ENCODE results near the gene LRRC8B.

The LRRC8B gene

GRCh38 chr1:89527750-89528381, 3.2 kb downstream of the LRRC8B start:
- Histone ChIP-seq H3K4me3 (ENCODE audit: low read depth, low read length) (no peak overlapping the region), H3K27me3 (replicated peaks) (no peaks in the 10 kb centered on the region), H3K36me3 (replicated peaks) (no peaks in the 10 kb centered on the region), H3K27ac (no peak overlapping the region)
- TF ChIP-seq CTCF (IDR thresholded peaks at IDR 0.05; ENCODE audit: low read depth, low read length, missing control alignments), result no peak
- DNase-seq, result no peak
- in situ Hi-C loops (cut with HindIII; ENCODE audit: low pct_ligation_motif_present, low sequenced_read_pairs), result no loop called here

- TF ChIP-seq CTCF (IDR thresholded peaks at IDR 0.05; ENCODE audit: low read depth, low read length, missing control alignments), result no peak
- Histone ChIP-seq H3K27ac (no peak overlapping the region), H3K36me3 (replicated peaks) (no peaks in the 10 kb centered on the region), H3K27me3 (replicated peaks) (no peaks in the 10 kb centered on the region), H3K4me3 (ENCODE audit: low read depth, low read length) (no peak overlapping the region)
- in situ Hi-C loops (cut with HindIII; ENCODE audit: low pct_ligation_motif_present, low sequenced_read_pairs), result no loop called here
- DNase-seq, result no peak
These were observed 3.8 kb downstream of the LRRC8B start for GRCh38 chr1:89528382-89528780.

DNA sequence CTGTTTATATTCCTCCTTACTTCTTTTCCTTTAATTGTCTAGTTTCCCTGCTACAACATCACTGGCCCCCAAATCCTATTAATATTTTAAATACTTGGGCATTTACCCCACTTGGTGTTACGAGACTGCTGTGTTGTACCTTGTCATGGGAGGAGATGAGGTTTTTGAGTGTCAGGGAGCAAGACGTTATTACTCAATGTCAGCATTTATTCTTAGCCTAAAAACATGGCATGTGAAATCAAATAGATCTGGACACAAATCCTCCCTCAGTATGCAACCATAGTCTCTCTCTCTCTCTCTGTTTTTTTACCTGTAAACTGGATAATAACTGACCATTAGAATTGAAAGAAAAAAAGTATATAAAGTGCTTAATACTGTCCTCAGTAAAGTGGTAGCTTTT, 4.6 kb downstream of the LRRC8B start:
- in situ Hi-C loops (cut with HindIII; ENCODE audit: low pct_ligation_motif_present, low sequenced_read_pairs), result no loop called here
- no peak for DNase-seq
- no peak overlapping the region for H3K4me3 ChIP-seq (ENCODE audit: low read depth, low read length)
- no peaks in the 10 kb centered on the region for H3K27me3 ChIP-seq (replicated peaks)
- H3K27ac ChIP-seq, result no peak overlapping the region
- no peak for TF ChIP-seq CTCF (IDR thresholded peaks at IDR 0.05; ENCODE audit: low read depth, low read length, missing control alignments)
- no peaks in the 10 kb centered on the region for H3K36me3 ChIP-seq (replicated peaks)

- no peak overlapping the region for H3K4me3 ChIP-seq (ENCODE audit: low read depth, low read length)
- H3K27me3 ChIP-seq (replicated peaks), result no peaks in the 10 kb centered on the region
- no peak overlapping the region for H3K27ac ChIP-seq
- in situ Hi-C loops (cut with HindIII; ENCODE audit: low pct_ligation_motif_present, low sequenced_read_pairs), result no loop called here
- DNase-seq, result no peak
- TF ChIP-seq CTCF (IDR thresholded peaks at IDR 0.05; ENCODE audit: low read depth, low read length, missing control alignments), result no peak
- H3K36me3 ChIP-seq (replicated peaks), result no peaks in the 10 kb centered on the region
These were observed 5.9 kb downstream of the LRRC8B start for GRCh38 chr1:89530444-89531089.

- Histone ChIP-seq H3K27ac (no peak overlapping the region), H3K36me3 (replicated peaks) (no peaks in the 10 kb centered on the region), H3K4me3 (ENCODE audit: low read depth, low read length) (no peak overlapping the region), H3K27me3 (replicated peaks) (no peaks in the 10 kb centered on the region)
- in situ Hi-C loops (cut with HindIII; ENCODE audit: low pct_ligation_motif_present, low sequenced_read_pairs), result no loop called here
- TF ChIP-seq CTCF (IDR thresholded peaks at IDR 0.05; ENCODE audit: low read depth, low read length, missing control alignments), result no peak
- DNase-seq, result no peak
These were observed 7.0 kb downstream of the LRRC8B start for GRCh38 chr1:89531480-89532139.
